Activated naive CD8-positive, alpha-beta T cell treated with anti-CD3 and anti-CD28 coated beads, Interleukin-2, amount 50 U/mL, for 24 hours (primary cell): ENCODE measurements around the gene EEF2KMT.
"Not testable (repeated sequence)": the region's sequence is repeated elsewhere in the genome, so short reads cannot be mapped to it uniquely, and the experiment has no call there.

Experiments
- ATAC-seq: fragments of 150-1000 bp; cut with Tn5 transposase; one replicate; pipeline ENCODE4 v1.10.0; 2021
- DNase-seq: peaks from one replicate; pipeline ENCODE4 v3.0.0; 2021
- H3K27ac Mint-ChIP-seq: one replicate; pipeline ENCODE4 v1.8.0; 2021; ENCODE audit warnings: mild to moderate bottlenecking, mixed read lengths
- H3K27me3 Mint-ChIP-seq: one replicate; pipeline ENCODE4 v1.8.0; 2021; ENCODE audit warnings: mixed read lengths
- H3K36me3 Mint-ChIP-seq: one replicate; pipeline ENCODE4 v1.8.0; 2021; ENCODE audit warnings: low read depth, mixed read lengths
- H3K4me1 Mint-ChIP-seq: one replicate; pipeline ENCODE4 v1.8.0; 2021; ENCODE audit warnings: mixed read lengths
- H3K4me3 Mint-ChIP-seq: one replicate; pipeline ENCODE4 v1.8.0; 2021; ENCODE audit warnings: mild to moderate bottlenecking, moderate library complexity, mixed read lengths
- H3K9me3 Mint-ChIP-seq: one replicate; pipeline ENCODE4 v1.8.0; 2021; ENCODE audit warnings: mixed read lengths

EEF2KMT gene

GRCh38 chr16:5045499-5046115, 52.0 kb downstream of the EEF2KMT start:
- Mint-ChIP-seq H3K4me1 (no peaks in the 10 kb centered on the region), H3K36me3 (no peaks in the 10 kb centered on the region), H3K9me3 (no peaks in the 10 kb centered on the region), H3K4me3 (no peak overlapping the region), H3K27ac (no peak overlapping the region), H3K27me3 (no peaks in the 10 kb centered on the region)
- no peak for ATAC-seq
- no peak for DNase-seq

- not testable (repeated sequence) for DNase-seq, H3K9me3 Mint-ChIP-seq, ATAC-seq, H3K27me3 Mint-ChIP-seq, H3K36me3 Mint-ChIP-seq, H3K27ac Mint-ChIP-seq, H3K4me1 Mint-ChIP-seq, H3K4me3 Mint-ChIP-seq
Observed at GRCh38 chr16:5044581-5044980, 53.0 kb downstream of the EEF2KMT start.

- Mint-ChIP-seq H3K4me3 (no peak overlapping the region), H3K36me3 (no peaks in the 10 kb centered on the region), H3K27ac (no peak overlapping the region), H3K9me3 (no peaks in the 10 kb centered on the region), H3K4me1 (no peaks in the 10 kb centered on the region), H3K27me3 (no peaks in the 10 kb centered on the region)
- ATAC-seq (no peak), DNase-seq (no peak)
Observed at GRCh38 chr16:5044011-5044540, 53.5 kb downstream of the EEF2KMT start.

GRCh38 chr16:5042574-5043171, 54.9 kb downstream of the EEF2KMT start:
- Mint-ChIP-seq H3K9me3 (no peaks in the 10 kb centered on the region), H3K27me3 (no peaks in the 10 kb centered on the region)
- no peak for ATAC-seq

GRCh38 chr16:5041600-5042133, 55.9 kb downstream of the EEF2KMT start:
- Mint-ChIP-seq H3K4me1 (no peaks in the 10 kb centered on the region), H3K4me3 (no peak overlapping the region), H3K27ac (no peak overlapping the region), H3K9me3 (no peaks in the 10 kb centered on the region), H3K36me3 (no peaks in the 10 kb centered on the region), H3K27me3 (no peaks in the 10 kb centered on the region)
- DNase-seq (no peak), ATAC-seq (no peak)

More at GRCh38 chr16:5042574-5043171, 54.9 kb downstream of the EEF2KMT start:
- H3K4me3 Mint-ChIP-seq, result no peak overlapping the region
- no peak for DNase-seq
- H3K27ac Mint-ChIP-seq, result no peak overlapping the region
- no peaks in the 10 kb centered on the region for H3K36me3 Mint-ChIP-seq
- no peaks in the 10 kb centered on the region for H3K4me1 Mint-ChIP-seq

GRCh38 chr16:5040451-5040850, 57.1 kb downstream of the EEF2KMT start:
- H3K4me1 Mint-ChIP-seq, result no peaks in the 10 kb centered on the region
- no peak overlapping the region for H3K27ac Mint-ChIP-seq
- DNase-seq, result no peak
- H3K4me3 Mint-ChIP-seq, result no peak overlapping the region
- no peaks in the 10 kb centered on the region for H3K9me3 Mint-ChIP-seq
- no peak for ATAC-seq
- H3K36me3 Mint-ChIP-seq, result no peaks in the 10 kb centered on the region
- H3K27me3 Mint-ChIP-seq, result no peaks in the 10 kb centered on the region

GRCh38 chr16:5036228-5037156, 61.1 kb downstream of the EEF2KMT start:
- no peak overlapping the region for H3K4me3 Mint-ChIP-seq
- H3K9me3 Mint-ChIP-seq, result no peaks in the 10 kb centered on the region
- no peaks in the 10 kb centered on the region for H3K27me3 Mint-ChIP-seq
- H3K36me3 Mint-ChIP-seq, result no peaks in the 10 kb centered on the region
- peaks cover 17% of the 10 kb centered on the region for H3K4me1 Mint-ChIP-seq
- DNase-seq, result no peak
- no peak overlapping the region for H3K27ac Mint-ChIP-seq
- ATAC-seq, result no peak

GRCh38 chr16:5035909-5036227, 61.7 kb downstream of the EEF2KMT start:
- DNase-seq (no peak), ATAC-seq (no peak)
- peaks cover 17% of the 10 kb centered on the region for H3K4me1 Mint-ChIP-seq
- H3K4me3 Mint-ChIP-seq, result no peak overlapping the region
- no peak overlapping the region for H3K27ac Mint-ChIP-seq
- H3K9me3 Mint-ChIP-seq, result no peaks in the 10 kb centered on the region
- H3K27me3 Mint-ChIP-seq, result no peaks in the 10 kb centered on the region
- H3K36me3 Mint-ChIP-seq, result no peaks in the 10 kb centered on the region
